ENCODE measurements around the gene GMPPA. TPM values are rescaled to one million over a fixed set of nuclear protein-coding genes. Genes with fewer than 3 reads are reported as not detected.

GMPPA gene
- total RNA-seq, 1 donor from 2014 or later = 35.8 TPM

DNA sequence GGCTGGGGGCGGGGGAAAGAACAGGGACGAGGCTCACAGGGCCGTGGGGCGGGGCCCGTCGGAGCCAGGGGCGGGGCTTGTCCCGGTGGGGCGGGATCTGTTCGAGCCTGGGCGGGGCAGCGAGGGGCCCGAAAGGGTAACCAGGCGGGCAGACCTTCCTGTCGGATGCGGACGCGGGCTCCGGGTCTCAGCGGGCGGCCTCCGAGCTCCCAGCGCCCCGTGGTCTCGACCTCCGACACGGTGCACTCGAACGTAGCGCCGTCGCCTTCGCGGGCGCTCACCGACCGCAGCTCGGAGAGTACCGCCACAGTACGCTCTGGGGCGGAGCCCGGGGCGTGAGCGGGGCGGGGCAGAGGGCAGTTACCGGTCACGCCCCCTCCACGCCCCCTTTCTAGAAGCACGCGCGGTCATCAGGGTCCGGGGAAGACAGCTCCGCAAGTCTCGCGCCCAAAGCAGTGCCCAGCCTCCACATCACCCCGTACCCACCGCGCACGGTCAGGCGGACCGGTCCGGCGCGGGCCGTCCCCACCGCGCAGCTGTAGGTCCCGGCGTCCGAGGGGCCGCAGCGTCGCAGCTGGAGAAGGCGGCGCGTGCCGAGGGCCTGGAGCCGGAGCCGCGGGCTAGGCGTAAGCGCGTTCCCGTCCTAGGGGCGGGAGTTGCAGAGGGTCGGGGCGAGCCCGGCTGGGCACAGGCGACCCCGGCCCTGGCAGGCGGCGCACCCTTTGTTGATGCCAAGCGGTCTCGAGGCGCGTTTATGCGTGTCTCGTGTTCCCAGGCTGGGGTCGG, 53.9 kb downstream of the GMPPA start:
- peak; percentile 83 for DNase-seq (ENCODE audit: low spot score, unreplicated experiment)
- Mint-ChIP-seq H3K4me3 (ENCODE audit: low read depth) (peak overlapping the region; percentile 74), H3K4me1 (ENCODE audit: low read depth) (peaks cover 3% of the 10 kb centered on the region), H3K27ac (no peak overlapping the region), H3K27me3 (peaks cover 41% of the 10 kb centered on the region), H3K36me3 (ENCODE audit: insufficient read depth) (peaks cover 15% of the 10 kb centered on the region), H3K9me3 (ENCODE audit: low read depth) (no peaks in the 10 kb centered on the region)
- TF ChIP-seq, protein P1, sequence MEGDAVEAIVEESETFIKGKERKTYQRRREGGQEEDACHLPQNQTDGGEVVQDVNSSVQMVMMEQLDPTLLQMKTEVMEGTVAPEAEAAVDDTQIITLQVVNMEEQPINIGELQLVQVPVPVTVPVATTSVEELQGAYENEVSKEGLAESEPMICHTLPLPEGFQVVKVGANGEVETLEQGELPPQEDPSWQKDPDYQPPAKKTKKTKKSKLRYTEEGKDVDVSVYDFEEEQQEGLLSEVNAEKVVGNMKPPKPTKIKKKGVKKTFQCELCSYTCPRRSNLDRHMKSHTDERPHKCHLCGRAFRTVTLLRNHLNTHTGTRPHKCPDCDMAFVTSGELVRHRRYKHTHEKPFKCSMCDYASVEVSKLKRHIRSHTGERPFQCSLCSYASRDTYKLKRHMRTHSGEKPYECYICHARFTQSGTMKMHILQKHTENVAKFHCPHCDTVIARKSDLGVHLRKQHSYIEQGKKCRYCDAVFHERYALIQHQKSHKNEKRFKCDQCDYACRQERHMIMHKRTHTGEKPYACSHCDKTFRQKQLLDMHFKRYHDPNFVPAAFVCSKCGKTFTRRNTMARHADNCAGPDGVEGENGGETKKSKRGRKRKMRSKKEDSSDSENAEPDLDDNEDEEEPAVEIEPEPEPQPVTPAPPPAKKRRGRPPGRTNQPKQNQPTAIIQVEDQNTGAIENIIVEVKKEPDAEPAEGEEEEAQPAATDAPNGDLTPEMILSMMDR (IDR thresholded peaks at IDR 0.05; ENCODE audit: unreplicated experiment) = no peak

DNA sequence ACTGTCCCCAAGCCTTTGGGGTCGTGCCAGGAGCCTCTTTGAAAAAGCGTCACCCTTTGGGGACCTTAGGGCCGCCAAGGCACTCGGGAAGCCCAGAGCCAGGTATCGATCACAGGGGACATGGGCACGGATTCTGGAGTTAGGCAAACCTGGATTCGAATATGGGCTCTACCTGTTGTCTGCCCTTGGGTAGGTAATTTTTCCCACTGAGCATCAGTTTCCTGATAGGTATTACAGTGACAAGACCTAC, 54.4 kb downstream of the GMPPA start:
- TF ChIP-seq, protein P1 (IDR thresholded peaks at IDR 0.05; ENCODE audit: unreplicated experiment) = no peak
- Mint-ChIP-seq H3K4me3 (ENCODE audit: low read depth) (peak overlapping the region; percentile 60), H3K27ac (no peak overlapping the region), H3K9me3 (ENCODE audit: low read depth) (no peaks in the 10 kb centered on the region), H3K27me3 (peaks cover 40% of the 10 kb centered on the region), H3K4me1 (ENCODE audit: low read depth) (peaks cover 3% of the 10 kb centered on the region), H3K36me3 (ENCODE audit: insufficient read depth) (peaks cover 14% of the 10 kb centered on the region)
- DNase-seq (ENCODE audit: low spot score, unreplicated experiment) = no peak

DNA sequence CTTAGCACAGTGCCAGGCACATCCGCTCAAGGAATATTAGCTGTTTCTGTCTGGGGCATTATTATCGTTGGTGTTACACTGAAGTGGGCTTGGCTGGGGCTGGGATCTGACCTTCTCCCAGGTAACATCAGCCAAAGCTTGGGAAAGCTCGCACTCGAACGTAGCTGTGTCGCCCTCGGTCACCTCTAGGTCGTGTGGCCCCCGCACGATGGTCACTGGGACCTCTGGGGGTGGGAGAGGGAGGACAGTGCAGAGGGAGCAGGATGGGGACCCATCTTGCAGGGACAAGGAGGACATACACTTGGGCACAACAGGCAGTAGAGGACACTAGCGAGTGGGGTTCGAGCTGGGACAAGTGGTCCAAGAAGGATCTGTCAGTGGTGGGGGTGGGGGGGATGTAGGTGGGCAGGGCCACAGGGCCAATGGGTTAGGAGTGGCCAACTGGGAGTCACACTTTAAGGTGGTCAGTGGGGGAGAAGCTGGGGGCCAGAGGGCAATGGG, 54.8 kb downstream of the GMPPA start:
- Mint-ChIP-seq H3K9me3 (ENCODE audit: low read depth) (no peaks in the 10 kb centered on the region), H3K27ac (peak overlapping the region; percentile 49), H3K4me1 (ENCODE audit: low read depth) (peaks cover 3% of the 10 kb centered on the region), H3K27me3 (peaks cover 36% of the 10 kb centered on the region), H3K4me3 (ENCODE audit: low read depth) (peak overlapping the region; percentile 60), H3K36me3 (ENCODE audit: insufficient read depth) (peaks cover 10% of the 10 kb centered on the region)
- TF ChIP-seq, protein P1 (IDR thresholded peaks at IDR 0.05; ENCODE audit: unreplicated experiment) = no peak
- DNase-seq (ENCODE audit: low spot score, unreplicated experiment) = no peak

DNA sequence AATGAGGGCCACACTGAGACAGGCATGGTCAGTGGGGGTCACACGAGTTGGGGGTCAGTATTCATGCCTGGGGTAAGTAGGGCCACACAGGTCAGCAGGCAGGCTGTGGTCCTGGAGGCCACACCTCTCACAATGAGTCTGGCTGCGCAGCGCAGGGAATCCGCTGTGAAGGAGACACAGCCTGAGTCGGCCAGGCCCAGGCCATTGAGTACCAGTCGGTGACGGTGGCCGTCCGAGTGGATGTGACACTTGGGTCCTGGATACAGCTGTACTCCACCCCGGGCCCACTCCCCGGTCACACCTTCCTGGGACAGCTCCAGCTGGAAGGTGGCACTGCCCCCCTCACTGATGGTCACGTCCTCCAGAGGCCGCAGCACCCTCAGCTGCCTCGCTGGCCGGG, 55.7 kb downstream of the GMPPA start:
- TF ChIP-seq, protein P1 (IDR thresholded peaks at IDR 0.05; ENCODE audit: unreplicated experiment) = no peak
- Mint-ChIP-seq H3K27me3 (peaks cover 29% of the 10 kb centered on the region), H3K4me1 (ENCODE audit: low read depth) (peaks cover 3% of the 10 kb centered on the region), H3K27ac (no peak overlapping the region), H3K4me3 (ENCODE audit: low read depth) (no peak overlapping the region), H3K9me3 (ENCODE audit: low read depth) (no peaks in the 10 kb centered on the region), H3K36me3 (ENCODE audit: insufficient read depth) (peaks cover 11% of the 10 kb centered on the region)
- no peak for DNase-seq (ENCODE audit: low spot score, unreplicated experiment)

DNA sequence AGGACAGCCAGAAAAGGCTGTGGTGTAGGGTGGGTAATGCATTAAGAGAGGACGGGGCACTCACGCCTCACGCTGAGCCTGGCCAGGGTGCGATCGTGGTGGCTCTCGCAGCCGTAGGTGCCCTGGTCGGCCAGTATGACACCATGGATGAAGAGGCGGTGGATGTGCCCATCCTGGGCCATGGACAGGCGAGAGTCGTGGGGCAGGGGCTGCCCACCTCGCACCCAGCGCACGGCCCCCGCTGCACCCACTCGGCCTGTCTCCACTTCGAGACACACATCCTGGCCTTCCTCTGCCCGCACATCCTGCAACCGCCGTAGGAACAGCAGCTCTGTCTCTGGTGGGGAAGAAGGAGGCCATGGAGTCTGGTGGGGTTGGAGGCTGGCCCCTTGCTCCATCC, 57.3 kb downstream of the GMPPA start:
- H3K27ac Mint-ChIP-seq = no peak overlapping the region
- no peak for DNase-seq (ENCODE audit: low spot score, unreplicated experiment)
- H3K27me3 Mint-ChIP-seq = peaks cover 17% of the 10 kb centered on the region
- no peaks in the 10 kb centered on the region for H3K9me3 Mint-ChIP-seq (ENCODE audit: low read depth)
- no peak overlapping the region for H3K4me3 Mint-ChIP-seq (ENCODE audit: low read depth)
- peaks cover 5% of the 10 kb centered on the region for H3K4me1 Mint-ChIP-seq (ENCODE audit: low read depth)
- TF ChIP-seq, protein P1 (IDR thresholded peaks at IDR 0.05; ENCODE audit: unreplicated experiment) = no peak
- H3K36me3 Mint-ChIP-seq (ENCODE audit: insufficient read depth) = peaks cover 13% of the 10 kb centered on the region

All from progenitor cell of endocrine pancreas (in vitro differentiated cells).